Vagina (tissue), 2 donors: ENCODE measurements around the gene GPC5. TPM values are rescaled to one million over a fixed set of nuclear protein-coding genes. Genes with fewer than 3 reads are reported as not detected.

Source experiments
- DNase-seq, 2 donors: peaks; one replicate each; pipeline ENCODE4 v3.0.0-alpha.2; 2017; ENCODE audit errors: extremely low spot score in 2 of 2
- H3K27ac ChIP-seq: fragments of 200-600 bp; sonication (generic); one replicate; pipeline ENCODE4 v1.5.1; 2019
- H3K27me3 ChIP-seq: fragments of 200-600 bp; sonication (generic); one replicate; pipeline ENCODE4 v1.5.1; 2019
- H3K36me3 ChIP-seq, 2 donors: fragments of 200-600 bp; sonication (generic); one replicate each; pipeline ENCODE4 v1.5.1; 2017 to 2019
- H3K4me1 ChIP-seq: fragments of 200-600 bp; sonication (generic); one replicate; pipeline ENCODE4 v1.5.1; 2019
- H3K4me3 ChIP-seq, 2 donors: fragments of 200-600 bp; sonication (generic); 1 replicate in 1 of 2; 2 replicates in 1 of 2; pipeline ENCODE4 v1.5.1; 2016 to 2019
- H3K9me3 ChIP-seq: fragments of 200-600 bp; sonication (generic); one replicate; pipeline ENCODE4 v1.5.1; 2019
- CTCF ChIP-seq, 3 experiments: fragments of 450-650 bp in 2 of 3; fragments of 200-600 bp in 1 of 3; sonication (generic) in 1 of 3; IDR thresholded peaks; one replicate each; pipeline ENCODE4 v1.5.1; 2017 to 2019; ENCODE audit warnings: antibody characterized with exemption in 3 of 3, mild to moderate bottlenecking in 2 of 3, moderate library complexity in 2 of 3
- POLR2A ChIP-seq, 2 donors: fragments of 450-650 bp; IDR thresholded peaks; one replicate each; pipeline ENCODE4 v1.6.1; 2017; ENCODE audit warnings: antibody characterized with exemption in 2 of 2, mild to moderate bottlenecking in 2 of 2, moderate library complexity in 2 of 2
- POLR2AphosphoS5 ChIP-seq, 2 donors: sonication (generic); formaldehyde crosslinking; IDR thresholded peaks; one replicate each; pipeline ENCODE4 v1.9.0; 2017; ENCODE audit warnings: antibody characterized with exemption in 2 of 2, mild to moderate bottlenecking in 2 of 2, low read depth in 1 of 2; ENCODE audit not compliant: insufficient read depth in 1 of 2
- intact Hi-C: fragments of 100-400 bp; cut with DNase I; formaldehyde crosslinking; loops from one replicate; pipeline ENCODE4 v1.15.1; 2023
- total RNA-seq: library from RNA; depleted of rRNA; stranded (reverse); fragments of >200 nt; gene quantifications from one replicate; pipeline ENCODE4 v1.2.3, GENCODE V29; 2016

The GPC5 gene
- total RNA-seq, 1 donor from 2014 or later: 1.7 TPM

- Histone ChIP-seq H3K36me3 (no peaks in the 10 kb centered on the region), H3K4me3 (no peak overlapping the region), H3K9me3 (no peaks in the 10 kb centered on the region), H3K4me1 (no peaks in the 10 kb centered on the region), H3K27me3 (no peaks in the 10 kb centered on the region), H3K27ac (no peak overlapping the region)
- intact Hi-C loops: no loop called here
- no peak for DNase-seq
- no peak for TF ChIP-seq POLR2A (IDR thresholded peaks at IDR 0.05)
- no peak for TF ChIP-seq CTCF (IDR thresholded peaks at IDR 0.05)
- no peak for TF ChIP-seq POLR2AphosphoS5 (IDR thresholded peaks at IDR 0.05; ENCODE audit: insufficient read depth in 1 of 2, low read depth in 1 of 2)
These were observed 1250.9 kb downstream of the GPC5 start for GRCh38 chr13:92649140-92649813.

- Histone ChIP-seq H3K27me3 (no peaks in the 10 kb centered on the region), H3K4me3 (no peak overlapping the region), H3K9me3 (no peaks in the 10 kb centered on the region), H3K36me3 (no peaks in the 10 kb centered on the region), H3K4me1 (no peaks in the 10 kb centered on the region), H3K27ac (no peak overlapping the region)
- intact Hi-C loops: no loop called here
- TF ChIP-seq POLR2AphosphoS5 (IDR thresholded peaks at IDR 0.05; ENCODE audit: insufficient read depth in 1 of 2, low read depth in 1 of 2): no peak
- TF ChIP-seq CTCF (IDR thresholded peaks at IDR 0.05): no peak
- no peak for TF ChIP-seq POLR2A (IDR thresholded peaks at IDR 0.05)
- no peak for DNase-seq
These were observed 1257.7 kb downstream of the GPC5 start for GRCh38 chr13:92656103-92656502.

- Histone ChIP-seq H3K27me3 (no peaks in the 10 kb centered on the region), H3K4me3 (no peak overlapping the region), H3K9me3 (no peaks in the 10 kb centered on the region), H3K36me3 (no peaks in the 10 kb centered on the region), H3K27ac (no peak overlapping the region), H3K4me1 (no peaks in the 10 kb centered on the region)
- TF ChIP-seq CTCF (IDR thresholded peaks at IDR 0.05) (no peak), POLR2AphosphoS5 (IDR thresholded peaks at IDR 0.05; ENCODE audit: insufficient read depth in 1 of 2, low read depth in 1 of 2) (no peak), POLR2A (IDR thresholded peaks at IDR 0.05) (no peak)
- intact Hi-C loops: no loop called here
- no peak for DNase-seq
These were observed 1258.2 kb downstream of the GPC5 start for GRCh38 chr13:92656648-92657047.

- no peaks in the 10 kb centered on the region for H3K4me1 ChIP-seq
- H3K9me3 ChIP-seq: no peaks in the 10 kb centered on the region
- TF ChIP-seq CTCF (IDR thresholded peaks at IDR 0.05): no peak
- no peak for TF ChIP-seq POLR2A (IDR thresholded peaks at IDR 0.05)
- TF ChIP-seq POLR2AphosphoS5 (IDR thresholded peaks at IDR 0.05; ENCODE audit: insufficient read depth in 1 of 2, low read depth in 1 of 2): no peak
- intact Hi-C loops: no loop called here
- no peak overlapping the region for H3K4me3 ChIP-seq
- H3K27ac ChIP-seq: no peak overlapping the region
- no peaks in the 10 kb centered on the region for H3K27me3 ChIP-seq
- no peaks in the 10 kb centered on the region for H3K36me3 ChIP-seq
- DNase-seq: no peak
These were observed 1259.1 kb downstream of the GPC5 start for GRCh38 chr13:92657565-92657964.

GRCh38 chr13:92658293-92658692 lies 1259.9 kb downstream of the GPC5 start:
- intact Hi-C loops: no loop called here
- Histone ChIP-seq H3K27ac (no peak overlapping the region), H3K27me3 (no peaks in the 10 kb centered on the region), H3K4me3 (no peak overlapping the region), H3K9me3 (no peaks in the 10 kb centered on the region), H3K36me3 (no peaks in the 10 kb centered on the region), H3K4me1 (no peaks in the 10 kb centered on the region)
- no peak for TF ChIP-seq POLR2AphosphoS5 (IDR thresholded peaks at IDR 0.05; ENCODE audit: insufficient read depth in 1 of 2, low read depth in 1 of 2)
- TF ChIP-seq POLR2A (IDR thresholded peaks at IDR 0.05): no peak
- no peak for DNase-seq
